GM12878 (cell line): ENCODE measurements around the gene BLCAP. TPM values are rescaled to one million over a fixed set of nuclear protein-coding genes. Genes with fewer than 3 reads are reported as not detected.
"Not testable (repeated sequence)": the region's sequence is repeated elsewhere in the genome, so short reads cannot be mapped to it uniquely, and the experiment has no call there.

Experiments
- ATAC-seq: fragments of 200-7000 bp; cut with Tn5 transposase; 3 replicates; pipeline ENCODE4 v1.9.1; 2020; ENCODE audit warnings: mild to moderate bottlenecking, moderate library complexity
- BruUV-seq: library from RNA; stranded (reverse); fragments of 400-500 nt; replicated peaks from 2 replicates; lab custom pipeline; 2021; lab: Mats Ljungman, UMichigan
- CTCF ChIA-PET: fragments of 300-600 bp; sonication (Branson Sonifier 250); formaldehyde crosslinking; extraction: SDS; loops from one replicate; lab custom pipeline; 2021; ENCODE audit warnings: inconsistent platforms; lab: Yijun Ruan, JAX
- POLR2A ChIA-PET: fragments of 350-600 bp; formaldehyde crosslinking; extraction: SDS; loops from one replicate; lab custom pipeline; 2021; ENCODE audit warnings: inconsistent platforms; lab: Charles Lee
- RAD21 ChIA-PET: fragments of 300-600 bp; sonication (Branson Sonifier 250); formaldehyde crosslinking; loops from one replicate; lab custom pipeline; 2023; ENCODE audit warnings: antibody characterized with exemption; ENCODE audit not compliant: unreplicated experiment; lab: Charles Lee
- SMC1A ChIA-PET: fragments of 300-600 bp; sonication (Branson Sonifier 250); formaldehyde crosslinking; loops from one replicate; lab custom pipeline; 2023; ENCODE audit not compliant: unreplicated experiment, uncharacterized antibody; lab: Charles Lee
- DNase-seq: peaks from one replicate; pipeline ENCODE4 v3.0.0-alpha.2; 2011; ENCODE audit warnings: low read depth, low spot score
- FAIRE-seq: peaks from 3 replicates; lab custom pipeline; 2011; peaks lifted over from hg19 to GRCh38; lab: Jason Lieb, UNC
- H2AFZ ChIP-seq: 2 replicates; pipeline ENCODE4 v1.6.0; 2011; ENCODE audit warnings: low read depth, low read length, control low read depth; ENCODE audit not compliant: control insufficient read depth
- H3K27ac ChIP-seq: 2 replicates; pipeline ENCODE4 v1.5.1; 2011; ENCODE audit warnings: control low read depth; ENCODE audit not compliant: control insufficient read depth, insufficient read depth
- H3K27me3 ChIP-seq, 2 experiments: replicated peaks in 1 of 2; 2 replicates each; pipeline versions ENCODE4 v1.6.0 to v1.6.1; 2011; ENCODE audit warnings: low read length in 1 of 2; ENCODE audit not compliant: control insufficient read depth in 2 of 2, insufficient read depth in 2 of 2
- H3K36me3 ChIP-seq, 2 experiments: 2 replicates each; pipeline ENCODE4 v1.5.1; 2011; ENCODE audit warnings: low read length in 1 of 2; ENCODE audit not compliant: control insufficient read depth in 2 of 2, insufficient read depth in 2 of 2
- H3K4me1 ChIP-seq: 2 replicates; pipeline ENCODE4 v1.6.1; 2011; ENCODE audit warnings: mild to moderate bottlenecking, low read length, moderate library complexity, mixed read lengths; ENCODE audit not compliant: control insufficient read depth, insufficient read depth
- H3K4me2 ChIP-seq: 2 replicates; pipeline ENCODE4 v1.6.0; 2011; ENCODE audit warnings: control low read depth; ENCODE audit not compliant: control insufficient read depth, insufficient read depth
- H3K4me3 ChIP-seq: fragments of 200-600 bp; sonication (generic); 2 replicates; pipeline ENCODE4 v1.5.1; 2016
- H3K79me2 ChIP-seq: 2 replicates; pipeline ENCODE4 v1.6.0; 2011; ENCODE audit warnings: low read length; ENCODE audit not compliant: control insufficient read depth, insufficient read depth
- H3K9ac ChIP-seq: 2 replicates; pipeline ENCODE4 v1.8.0; 2011; ENCODE audit warnings: low read length, control low read depth, mixed read lengths; ENCODE audit not compliant: control insufficient read depth, insufficient read depth
- H3K9me3 ChIP-seq: replicated peaks from 3 replicates; pipeline ENCODE4 v1.5.1; 2011; ENCODE audit warnings: mild to moderate bottlenecking, low read length; ENCODE audit not compliant: control insufficient read depth, insufficient read depth
- H4K20me1 ChIP-seq: 2 replicates; pipeline ENCODE4 v1.6.0; 2011; ENCODE audit not compliant: control insufficient read depth, insufficient read depth
- CBFB ChIP-seq: IDR thresholded peaks from 2 replicates; pipeline ENCODE4 v1.6.1; 2016; ENCODE audit warnings: antibody characterized with exemption, low read depth
- CBX3 ChIP-seq: fragments of 200-600 bp; sonication (generic); IDR thresholded peaks from 2 replicates; pipeline ENCODE4 v1.6.1; 2016; ENCODE audit warnings: low read depth, borderline replicate concordance
- HDAC6 ChIP-seq: fragments of 200-600 bp; sonication (generic); IDR thresholded peaks from one replicate; pipeline ENCODE4 v1.8.0; 2017; ENCODE audit warnings: antibody characterized with exemption; ENCODE audit not compliant: unreplicated experiment
- IRF5 ChIP-seq: fragments of 450-650 bp; IDR thresholded peaks from 2 replicates; pipeline ENCODE4 v1.6.1; 2017; ENCODE audit warnings: borderline replicate concordance
- MYB ChIP-seq: fragments of 150-350 bp; IDR thresholded peaks from 2 replicates; pipeline ENCODE4 v1.6.1; 2014; ENCODE audit warnings: mild to moderate bottlenecking, low read depth, low read length, borderline replicate concordance
- NFYB ChIP-seq: IDR thresholded peaks from 2 replicates; pipeline ENCODE4 v1.6.1; 2011; ENCODE audit warnings: low read depth, mild to moderate bottlenecking, low read length, improper control_type of control experiment, moderate library complexity; ENCODE audit not compliant: insufficient read depth
- NR2F1 ChIP-seq: fragments of 450-650 bp; conservative IDR thresholded peaks from 2 replicates; pipeline ENCODE4 v1.6.1; 2017; ENCODE audit warnings: mild to moderate bottlenecking
- PBX3 ChIP-seq: IDR thresholded peaks from 2 replicates; pipeline ENCODE4 v1.6.1; 2011; ENCODE audit warnings: mild to moderate bottlenecking, low read depth, low read length, moderate library complexity; ENCODE audit not compliant: insufficient replicate concordance
- POLR2AphosphoS5 ChIP-seq: IDR thresholded peaks from 2 replicates; pipeline ENCODE4 v1.6.1; 2011; ENCODE audit warnings: mild to moderate bottlenecking, low read length, inconsistent platforms
- SMAD5 ChIP-seq: IDR thresholded peaks from 2 replicates; pipeline ENCODE4 v1.6.1; 2016; ENCODE audit warnings: antibody characterized with exemption, low read depth
- WGBS: methylation state at CpG from one replicate; pipeline ENCODE4 v1.1.6; 2016; ENCODE audit warnings: low lambda C conversion rate; ENCODE audit not compliant: insufficient replicate concordance, insufficient coverage; ENCODE audit errors: missing lambda C conversion rate; 5-methylcytosine and 5-hydroxymethylcytosine counted together
- in situ Hi-C: fragments of 300-500 bp; cut with MboI; formaldehyde crosslinking; loops from 9 replicates; pipeline ENCODE4 v1.14.3; 2018; ENCODE audit warnings: mixed read lengths
- intact Hi-C: fragments of 100-400 bp; cut with micrococcal nuclease; formaldehyde crosslinking; loops from one replicate; pipeline ENCODE4 v1.14.2; 2022; ENCODE audit not compliant: unreplicated experiment
- polyA plus RNA-seq, 11 experiments: library from polyadenylated mRNA; depleted of rRNA in 4 of 11; unstranded in 6 of 11; stranded (reverse) in 5 of 11; fragments of >200 nt; fragmentation: Nextera tagmentation in 4 of 11; fragmentation: Illumina TruSeq in 1 of 11; extraction: Ambion mirVana in 4 of 11; extraction: Trizol in 1 of 11; gene quantifications; 1 replicate in 1 of 11; 2 replicates in 10 of 11; pipeline versions ENCODE4 v1.2.1 to v1.2.3, GENCODE V29; 2011 to 2016; ENCODE audit warnings: inconsistent platforms in 2 of 11, missing spikeins in 2 of 11, low read depth in 1 of 11
- total RNA-seq, 4 experiments: library from RNA; depleted of rRNA in 3 of 4; stranded (reverse); fragments of >200 nt in 3 of 4; fragmentation: Illumina TruSeq in 1 of 4; extraction: Trizol in 1 of 4; gene quantifications; 2 replicates each; pipeline versions ENCODE4 v1.2.1 to v1.2.3, GENCODE V29; 2013 to 2021
- TF ChIP-seq, protein P1 (sequence below): IDR thresholded peaks from 2 replicates; pipeline ENCODE4 v1.6.1; 2011; ENCODE audit warnings: borderline replicate concordance, low read depth, mild to moderate bottlenecking, moderate library complexity, low read length; ENCODE audit not compliant: insufficient read depth, poor library complexity, severe bottlenecking

BLCAP gene
- total and polyA plus RNA-seq, 10 of the 15 experiments (the other 5 are each of a cell fraction or from before 2014, with no cell fraction given): 24.6 to 62.3 (median 47.3) TPM

DNA sequence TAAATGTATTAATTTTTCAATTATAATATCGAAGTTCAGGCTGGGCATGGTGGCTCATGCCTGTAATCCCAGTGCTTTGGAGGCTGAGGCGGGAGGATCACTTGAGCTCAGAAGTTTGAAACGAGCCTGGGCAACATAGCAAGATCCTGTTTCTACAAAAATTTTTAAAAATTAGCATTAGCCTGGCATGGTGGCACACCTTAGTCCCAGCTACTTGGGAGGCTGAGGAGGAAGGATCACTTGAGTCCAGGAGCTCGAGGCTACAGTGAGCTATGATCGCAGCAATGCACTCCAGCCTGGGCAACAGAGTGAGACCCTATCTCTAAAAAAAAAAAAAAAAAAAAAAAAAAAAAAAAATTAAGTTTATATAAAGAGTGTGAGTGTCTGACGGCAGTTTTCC lies 55.2 kb downstream of the BLCAP start:
- WGBS: 13% methylated on average over 6 of the region's 6 CpGs
- SMC1A ChIA-PET, H2AFZ ChIP-seq, H3K9me3 ChIP-seq, DNase-seq, H3K4me1 ChIP-seq, H3K9ac ChIP-seq, H3K27ac ChIP-seq, FAIRE-seq, H3K4me3 ChIP-seq, H3K36me3 ChIP-seq, CTCF ChIA-PET, intact Hi-C loops, H3K27me3 ChIP-seq, H4K20me1 ChIP-seq, H3K79me2 ChIP-seq, BruUV-seq, H3K4me2 ChIP-seq, in situ Hi-C loops, ATAC-seq: not testable (repeated sequence)
- RAD21 ChIA-PET: interaction anchor here (0.7 kb wide), 1 partner anchor 306 kb away, joined by 3 read pairs; no protein-coding TSS in a partner anchor
- POLR2A ChIA-PET: interaction anchor here (0.6 kb wide), 1 partner anchor 9 kb away, joined by 5 read pairs; no protein-coding TSS in a partner anchor

DNA sequence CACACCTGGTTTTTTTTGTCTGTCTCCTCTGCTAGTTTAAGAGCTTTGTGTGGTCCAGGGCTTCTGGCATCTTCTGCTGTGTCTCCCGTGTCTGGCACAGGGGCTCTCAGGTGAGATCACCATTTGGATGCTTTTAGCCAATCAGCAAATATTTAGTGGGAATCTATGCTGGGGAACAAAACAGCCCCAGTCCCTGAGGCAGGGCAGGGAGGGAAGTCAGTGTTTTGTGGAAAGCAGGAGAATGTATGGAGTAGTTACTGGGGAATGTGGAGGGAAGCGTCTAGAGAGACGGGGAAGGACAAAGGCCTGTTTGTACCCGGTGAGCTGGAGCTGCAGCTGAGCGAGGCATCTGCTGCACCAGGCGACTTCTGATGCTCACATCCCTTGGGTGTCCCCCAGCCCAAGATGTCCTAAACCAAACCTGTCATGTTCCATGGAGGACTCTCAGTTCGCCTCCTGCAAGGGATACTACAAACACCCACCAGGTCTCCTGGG lies 55.9 kb downstream of the BLCAP start:
- SMC1A ChIA-PET: no interaction called here
- H3K4me2 ChIP-seq: no peak overlapping the region
- RAD21 ChIA-PET: interaction anchor here (0.7 kb wide), 1 partner anchor 306 kb away, joined by 3 read pairs; no protein-coding TSS in a partner anchor
- intact Hi-C loops: no loop called here
- H4K20me1 ChIP-seq: no peaks in the 10 kb centered on the region
- no peaks in the 10 kb centered on the region for H3K4me1 ChIP-seq
- no peak overlapping the region for H3K4me3 ChIP-seq
- CTCF ChIA-PET: no interaction called here
- no peak overlapping the region for H3K27ac ChIP-seq
- in situ Hi-C loops: no loop called here
- no peaks in the 10 kb centered on the region for H3K9me3 ChIP-seq
- 58% methylated on average over 7 of the region's 7 CpGs for WGBS
- no peaks in the 10 kb centered on the region for H3K36me3 ChIP-seq
- POLR2A ChIA-PET: no interaction called here
- H3K27me3 ChIP-seq: peaks cover 0 to 3% of the 10 kb centered on the region in 2 experiments; a peak in 3 of 4 replicates
- DNase-seq: no peak
- H3K9ac ChIP-seq: no peak overlapping the region
- FAIRE-seq: no peak
- no TSS peak for BruUV-seq
- ATAC-seq: no peak
- H2AFZ ChIP-seq: no peak overlapping the region
- no peaks in the 10 kb centered on the region for H3K79me2 ChIP-seq
- TF ChIP-seq MYB (no peak), POLR2AphosphoS5 (no peak), CBX3 (no peak), SMAD5 (no peak), IRF5 (no peak), NR2F1 (no peak), NFYB (no peak), PBX3 (no peak), CBFB (no peak), HDAC6 (no peak)
- TF ChIP-seq, protein P1, sequence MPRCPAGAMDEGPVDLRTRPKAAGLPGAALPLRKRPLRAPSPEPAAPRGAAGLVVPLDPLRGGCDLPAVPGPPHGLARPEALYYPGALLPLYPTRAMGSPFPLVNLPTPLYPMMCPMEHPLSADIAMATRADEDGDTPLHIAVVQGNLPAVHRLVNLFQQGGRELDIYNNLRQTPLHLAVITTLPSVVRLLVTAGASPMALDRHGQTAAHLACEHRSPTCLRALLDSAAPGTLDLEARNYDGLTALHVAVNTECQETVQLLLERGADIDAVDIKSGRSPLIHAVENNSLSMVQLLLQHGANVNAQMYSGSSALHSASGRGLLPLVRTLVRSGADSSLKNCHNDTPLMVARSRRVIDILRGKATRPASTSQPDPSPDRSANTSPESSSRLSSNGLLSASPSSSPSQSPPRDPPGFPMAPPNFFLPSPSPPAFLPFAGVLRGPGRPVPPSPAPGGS: no peak
